HCT116 (cell line): ENCODE results near the gene TBC1D8.

Source experiments
- CTCF ChIP-seq, 3 experiments: fragments of 200-600 bp in 1 of 3; sonication (generic) in 1 of 3; IDR thresholded peaks in 2 of 3; conservative IDR thresholded peaks in 1 of 3; 2 replicates each; pipeline ENCODE4 v1.5.1; 2012 to 2017; ENCODE audit warnings: low read depth in 2 of 3, low read length in 2 of 3, antibody characterized with exemption in 1 of 3, borderline replicate concordance in 1 of 3, control low read depth in 1 of 3, mild to moderate bottlenecking in 1 of 3, mixed read lengths in 1 of 3, mixed run types in 1 of 3, moderate library complexity in 1 of 3; ENCODE audit not compliant: insufficient read depth in 1 of 3
- EZH2 ChIP-seq: fragments of 200-600 bp; sonication (generic); IDR thresholded peaks from 2 replicates; pipeline ENCODE4 v1.6.1; 2017; ENCODE audit warnings: antibody characterized with exemption, mixed run types
- EZH2phosphoT487 ChIP-seq: fragments of 200-600 bp; IDR thresholded peaks from 2 replicates; pipeline ENCODE4 v1.6.1; 2018; ENCODE audit warnings: antibody characterized with exemption, borderline replicate concordance
- POLR2A ChIP-seq: IDR thresholded peaks from 2 replicates; pipeline ENCODE4 v1.7.0; 2011; ENCODE audit warnings: borderline replicate concordance; ENCODE audit not compliant: insufficient read depth, insufficient read length; ENCODE audit errors: extremely low read depth
- POLR2AphosphoS5 ChIP-seq: IDR thresholded peaks from 2 replicates; pipeline ENCODE4 v1.6.1; 2011; ENCODE audit warnings: mild to moderate bottlenecking, low read depth, low read length, moderate library complexity
- RAD21 ChIP-seq: IDR thresholded peaks from 2 replicates; pipeline ENCODE4 v1.6.1; 2012; ENCODE audit warnings: low read depth, mild to moderate bottlenecking
- REST ChIP-seq: IDR thresholded peaks from 2 replicates; pipeline ENCODE4 v1.6.1; 2012; ENCODE audit warnings: low read depth
- SIN3A ChIP-seq: IDR thresholded peaks from 2 replicates; pipeline ENCODE4 v1.6.1; 2012; ENCODE audit warnings: low read depth
- SP1 ChIP-seq: IDR thresholded peaks from 2 replicates; pipeline ENCODE4 v1.6.1; 2012; ENCODE audit warnings: low read depth
- SRF ChIP-seq: IDR thresholded peaks from 2 replicates; pipeline ENCODE4 v1.6.1; 2012; ENCODE audit warnings: low read depth
- TCF7L2 ChIP-seq: IDR thresholded peaks from 2 replicates; pipeline ENCODE4 v1.7.0; 2011; ENCODE audit warnings: borderline replicate concordance, inconsistent platforms; ENCODE audit not compliant: insufficient read depth, insufficient read length; ENCODE audit errors: extremely low read depth
- YY1 ChIP-seq: IDR thresholded peaks from 2 replicates; pipeline ENCODE4 v1.6.1; 2011; ENCODE audit warnings: low read length, low read depth, moderate library complexity, mild to moderate bottlenecking; ENCODE audit not compliant: insufficient replicate concordance; ENCODE audit errors: extremely low read depth
- ZFX ChIP-seq: fragments of 450-650 bp; IDR thresholded peaks from 2 replicates; pipeline ENCODE4 v1.6.1; 2017

- TF ChIP-seq CTCF (IDR thresholded peaks at IDR 0.05 in 2 of 3, conservative IDR thresholded peaks at IDR 0.05 in 1 of 3; ENCODE audit: borderline replicate concordance in 1 of 3, insufficient read depth in 1 of 3, low read depth in 2 of 3, low read length in 2 of 3): no peak
- TF ChIP-seq SRF: no peak
- no peak for TF ChIP-seq SP1
- TF ChIP-seq EZH2: no peak
- no peak for TF ChIP-seq REST
- no peak for TF ChIP-seq POLR2A
- TF ChIP-seq EZH2phosphoT487: no peak
- no peak for TF ChIP-seq ZFX
- no peak for TF ChIP-seq RAD21
- TF ChIP-seq POLR2AphosphoS5: no peak
- no peak for TF ChIP-seq TCF7L2
- TF ChIP-seq SIN3A: no peak
- no peak for TF ChIP-seq YY1
These were observed 34.5 kb upstream of the TBC1D8 start for GRCh38 chr2:101185656-101186055.
